Posterior cingulate gyrus (tissue), 11 donors: ENCODE data around the gene UPK1B.
"Not testable (repeated sequence)": the region's sequence is repeated elsewhere in the genome, so short reads cannot be mapped to it uniquely, and the experiment has no call there.

ENCODE experiments used
- DNase-seq, 10 donors: peaks; one replicate each; pipeline versions ENCODE4 v3.0.0 to v3.0.0-alpha.2; 2020 to 2021; ENCODE audit warnings: mixed read lengths in 3 of 10
- intact Hi-C: fragments of 100-400 bp; cut with DNase I; formaldehyde crosslinking; loops from one replicate; pipeline ENCODE4 v1.15.1; 2023

UPK1B gene

GRCh38 chr3:119173325-119173724 lies at the start of gene UPK1B:
Gene UPK1B, plus strand, starts transcription at chr3:119173598. Its CDS starts 13,144 bp downstream, at chr3:119186742.
- intact Hi-C loops: no loop called here
- no peak for DNase-seq

GRCh38 chr3:119125342-119125741 lies 48.1 kb upstream of the UPK1B start:
- intact Hi-C loops: no loop called here
- DNase-seq: no peak

- intact Hi-C loops: no loop called here
- peak in 1 of 10 donors; percentile 56 for DNase-seq
Measured at GRCh38 chr3:119125742-119126504, 47.5 kb upstream of the UPK1B start.

GRCh38 chr3:119130291-119130690 lies 43.1 kb upstream of the UPK1B start:
- intact Hi-C loops: not testable (repeated sequence)
- peak in 1 of 10 donors; percentile 60 for DNase-seq

GRCh38 chr3:119132291-119132690 lies 41.1 kb upstream of the UPK1B start:
- DNase-seq, intact Hi-C loops: not testable (repeated sequence)

- intact Hi-C loops, DNase-seq: not testable (repeated sequence)
Measured at GRCh38 chr3:119139360-119139759, 34.0 kb upstream of the UPK1B start.

GRCh38 chr3:119140466-119140865 lies 32.9 kb upstream of the UPK1B start:
- no peak for DNase-seq
- intact Hi-C loops: no loop called here

- intact Hi-C loops: loop anchor here (1.0 kb wide), 1 partner anchor 96 kb away; no protein-coding TSS in a partner anchor
- DNase-seq: no peak
Measured at GRCh38 chr3:119145128-119145499, 28.3 kb upstream of the UPK1B start.

- intact Hi-C loops: loop anchor here (1.0 kb wide), 1 partner anchor 96 kb away; no protein-coding TSS in a partner anchor
- DNase-seq: no peak
Measured at GRCh38 chr3:119145500-119146167, 27.8 kb upstream of the UPK1B start, which contains the start of gene TEX55. Gene TEX55, plus strand, starts transcription at chr3:119146165. Its CDS starts 25 bp downstream, at chr3:119146190.

GRCh38 chr3:119146578-119147375 lies 26.6 kb upstream of the UPK1B start:
- intact Hi-C loops: no loop called here
- DNase-seq: no peak

- intact Hi-C loops: no loop called here
Measured at GRCh38 chr3:119147494-119147893, 25.9 kb upstream of the UPK1B start.

GRCh38 chr3:119148493-119149180 lies 24.8 kb upstream of the UPK1B start:
- intact Hi-C loops: no loop called here
- DNase-seq: no peak

More at GRCh38 chr3:119147494-119147893, 25.9 kb upstream of the UPK1B start:
- DNase-seq: no peak

GRCh38 chr3:119149484-119149883 lies 23.9 kb upstream of the UPK1B start:
- DNase-seq: no peak
- intact Hi-C loops: no loop called here

GRCh38 chr3:119156868-119157267 lies 16.5 kb upstream of the UPK1B start:
- no peak for DNase-seq
- intact Hi-C loops: no loop called here

- intact Hi-C loops: no loop called here
- DNase-seq: no peak
Measured at GRCh38 chr3:119157971-119158370, 15.4 kb upstream of the UPK1B start.

GRCh38 chr3:119160361-119160760 lies 13.0 kb upstream of the UPK1B start:
- intact Hi-C loops: no loop called here
- no peak for DNase-seq

GRCh38 chr3:119160815-119161214 lies 12.6 kb upstream of the UPK1B start:
- no peak for DNase-seq
- intact Hi-C loops: no loop called here

GRCh38 chr3:119161240-119161639 lies 12.2 kb upstream of the UPK1B start:
- intact Hi-C loops: no loop called here

GRCh38 chr3:119164745-119165144 lies 8.7 kb upstream of the UPK1B start:
- DNase-seq: not testable (repeated sequence)

More at GRCh38 chr3:119161240-119161639, 12.2 kb upstream of the UPK1B start:
- DNase-seq: no peak

GRCh38 chr3:119170821-119171220 lies 2.6 kb upstream of the UPK1B start:
- intact Hi-C loops: no loop called here

More at GRCh38 chr3:119164745-119165144, 8.7 kb upstream of the UPK1B start:
- intact Hi-C loops: not testable (repeated sequence)

More at GRCh38 chr3:119170821-119171220, 2.6 kb upstream of the UPK1B start:
- DNase-seq: no peak
